GM10248 (cell line): ENCODE results near the gene CILP2.

Experiments
- CTCF ChIA-PET: fragments of 300-600 bp; sonication (Branson Sonifier 250); formaldehyde crosslinking; extraction: SDS; loops from one replicate; lab custom pipeline; 2021; ENCODE audit warnings: antibody characterized with exemption; lab: Yijun Ruan, JAX
- POLR2A ChIA-PET: fragments of 350-650 bp; sonication (Branson Sonifier 250); formaldehyde crosslinking; extraction: SDS; loops from one replicate; lab custom pipeline; 2020; ENCODE audit warnings: antibody characterized with exemption; lab: Yijun Ruan, JAX
- DNase-seq: peaks from one replicate; pipeline ENCODE4 v3.0.0; 2012; ENCODE audit errors: extremely low spot score
- TF ChIP-seq, protein P1 (sequence below): IDR thresholded peaks from 2 replicates; pipeline ENCODE4 v1.5.1; 2012; ENCODE audit warnings: mild to moderate bottlenecking, low read depth; ENCODE audit errors: extremely low read depth, missing control alignments, control extremely low read depth

Gene CILP2

DNA sequence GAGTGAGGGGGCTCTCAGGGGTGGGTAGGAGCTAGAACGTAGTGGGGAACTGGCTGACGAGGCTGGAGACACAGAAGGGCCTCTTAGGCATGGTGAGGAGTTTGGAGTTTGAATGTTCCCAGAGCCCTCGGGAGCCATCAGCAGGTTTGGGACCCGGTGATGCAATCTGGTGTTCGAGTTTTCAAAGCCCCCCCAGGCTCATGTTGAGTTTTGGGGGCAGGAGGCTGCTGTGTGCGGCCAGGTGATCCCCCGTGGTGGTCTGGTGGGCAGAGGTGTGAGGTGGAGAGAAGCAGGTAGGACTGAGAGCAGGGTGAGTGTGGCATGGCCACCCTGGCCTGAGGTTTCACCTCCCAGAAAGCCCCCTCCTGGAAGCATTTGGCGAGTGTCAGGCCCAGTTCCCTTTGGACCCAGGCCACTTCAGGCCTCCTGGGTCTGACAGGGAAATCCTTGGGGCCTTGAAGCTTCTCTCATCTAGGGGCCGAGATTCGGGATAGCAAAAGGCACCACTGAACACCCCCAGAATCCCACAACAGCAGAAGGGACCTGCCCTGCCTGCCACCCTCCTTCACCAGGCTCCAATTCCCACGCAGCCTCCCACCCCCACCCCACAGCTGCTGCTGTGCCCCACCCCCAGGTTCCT, 8.2 kb upstream of the CILP2 start:
- CTCF ChIA-PET, result interaction anchor here (0.7 to 14.9 kb wide), 8 partner anchors 10 to 246 kb away, joined by 3 to 251 read pairs (median 4); partner anchors contain the start of gene GMIP
- TF ChIP-seq, protein P1, sequence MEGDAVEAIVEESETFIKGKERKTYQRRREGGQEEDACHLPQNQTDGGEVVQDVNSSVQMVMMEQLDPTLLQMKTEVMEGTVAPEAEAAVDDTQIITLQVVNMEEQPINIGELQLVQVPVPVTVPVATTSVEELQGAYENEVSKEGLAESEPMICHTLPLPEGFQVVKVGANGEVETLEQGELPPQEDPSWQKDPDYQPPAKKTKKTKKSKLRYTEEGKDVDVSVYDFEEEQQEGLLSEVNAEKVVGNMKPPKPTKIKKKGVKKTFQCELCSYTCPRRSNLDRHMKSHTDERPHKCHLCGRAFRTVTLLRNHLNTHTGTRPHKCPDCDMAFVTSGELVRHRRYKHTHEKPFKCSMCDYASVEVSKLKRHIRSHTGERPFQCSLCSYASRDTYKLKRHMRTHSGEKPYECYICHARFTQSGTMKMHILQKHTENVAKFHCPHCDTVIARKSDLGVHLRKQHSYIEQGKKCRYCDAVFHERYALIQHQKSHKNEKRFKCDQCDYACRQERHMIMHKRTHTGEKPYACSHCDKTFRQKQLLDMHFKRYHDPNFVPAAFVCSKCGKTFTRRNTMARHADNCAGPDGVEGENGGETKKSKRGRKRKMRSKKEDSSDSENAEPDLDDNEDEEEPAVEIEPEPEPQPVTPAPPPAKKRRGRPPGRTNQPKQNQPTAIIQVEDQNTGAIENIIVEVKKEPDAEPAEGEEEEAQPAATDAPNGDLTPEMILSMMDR, result no peak
- DNase-seq, result no peak
- POLR2A ChIA-PET, result no interaction called here

DNA sequence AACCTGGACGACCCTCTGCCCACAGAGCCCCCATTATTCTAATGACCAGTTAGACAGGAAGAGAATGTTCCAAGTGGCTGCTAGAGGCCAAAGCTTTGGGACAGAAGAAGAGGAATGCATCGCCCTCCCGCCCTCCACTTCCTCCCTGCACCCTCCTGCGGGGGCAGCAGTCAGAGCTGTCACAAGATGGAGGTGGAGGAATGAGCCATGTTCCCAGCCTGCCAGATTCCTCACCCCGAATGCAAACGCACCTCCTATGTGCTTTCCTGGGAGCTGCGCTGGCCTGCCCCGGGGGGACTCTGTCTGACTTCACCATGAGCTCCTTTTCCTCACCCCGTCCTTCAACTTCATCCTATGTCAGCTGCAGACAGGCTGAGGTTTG, 7.7 kb upstream of the CILP2 start:
- ChIA-PET POLR2A (no interaction called here), CTCF (interaction anchor here (0.7 to 14.9 kb wide), 6 partner anchors 10 to 246 kb away, joined by 3 to 251 read pairs (median 10); partner anchors contain the start of gene GMIP)
- no peak for DNase-seq
- TF ChIP-seq, protein P1, result no peak

DNA sequence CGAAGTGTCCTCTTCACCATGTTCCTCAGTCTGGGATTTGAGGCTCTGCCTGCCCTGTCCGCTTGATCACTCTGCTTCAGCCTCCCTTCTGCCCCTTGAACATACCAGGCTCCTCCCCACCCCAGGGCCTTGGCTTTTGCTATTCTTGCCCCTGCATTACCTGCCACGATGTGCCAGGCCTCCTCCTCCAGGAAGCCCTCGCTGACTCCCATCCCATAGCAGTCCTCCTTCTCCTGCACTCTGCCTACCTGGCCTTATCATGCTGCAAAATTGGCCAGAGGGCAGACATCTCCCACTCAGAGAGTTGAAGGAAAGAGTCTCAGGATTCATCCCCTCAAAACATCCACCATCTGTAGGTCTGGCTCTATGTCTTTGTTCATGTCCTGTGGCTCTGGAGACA, 7.2 kb upstream of the CILP2 start:
- POLR2A ChIA-PET, result interaction anchor here (0.6 kb wide), 1 partner anchor 97 kb away, joined by 4 read pairs; no protein-coding TSS in a partner anchor
- CTCF ChIA-PET, result interaction anchor here (0.7 to 14.9 kb wide), 7 partner anchors 9 to 245 kb away, joined by 3 to 251 read pairs (median 6); partner anchors contain the start of gene GMIP
- TF ChIP-seq, protein P1, result no peak
- no peak for DNase-seq

DNA sequence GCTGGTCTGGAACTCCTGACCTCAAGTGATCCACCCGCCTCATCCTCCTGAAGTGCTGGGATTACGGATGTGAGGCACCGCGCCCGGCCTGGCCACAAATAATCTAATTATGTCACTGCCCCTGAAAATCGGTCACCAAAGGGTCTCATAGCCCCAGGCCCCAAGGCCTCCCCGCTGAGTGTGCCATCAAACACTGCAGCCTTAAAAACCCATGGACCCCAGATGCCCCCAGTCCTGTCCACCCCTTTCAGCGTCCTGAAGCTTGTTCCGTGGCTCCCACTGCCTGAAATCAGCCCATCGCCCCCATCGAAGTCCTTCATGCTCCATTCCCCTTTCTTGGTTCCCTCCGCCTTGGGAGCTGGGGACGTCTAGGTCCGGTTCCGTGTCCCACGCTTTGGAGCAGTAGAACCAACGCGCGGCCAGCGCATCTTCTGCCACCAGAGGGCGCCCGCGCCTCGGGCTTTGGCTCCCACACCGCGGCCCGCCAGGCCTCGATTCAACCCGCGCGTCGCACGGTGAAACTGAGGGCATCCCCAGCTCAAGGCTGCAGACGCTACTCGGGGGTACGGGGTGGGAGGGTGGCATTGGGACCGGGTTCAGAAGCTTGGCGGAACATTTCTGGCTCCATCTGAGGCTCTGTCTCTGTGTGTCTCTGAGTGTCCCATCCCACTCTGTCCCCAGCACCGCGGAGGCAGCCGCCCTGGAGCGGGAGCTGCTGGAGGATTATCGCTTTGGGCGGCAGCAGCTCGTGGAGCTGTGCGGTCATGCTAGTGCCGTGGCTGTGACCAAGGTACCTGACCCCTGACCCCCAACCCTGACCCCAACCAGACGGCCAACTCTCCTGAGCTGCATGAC, 5.9 kb upstream of the CILP2 start:
- ChIA-PET POLR2A (interaction anchor here (0.6 kb wide), 1 partner anchor 1318 kb away, joined by 7 read pairs; no protein-coding TSS in a partner anchor), CTCF (interaction anchor here (0.7 to 14.9 kb wide), 37 partner anchors 8 to 520 kb away, joined by 3 to 251 read pairs (median 4); partner anchors contain the start of genes GMIP and ZNF682)
- peak; percentile 86 for DNase-seq
- TF ChIP-seq, protein P1, result peak; percentile 93

DNA sequence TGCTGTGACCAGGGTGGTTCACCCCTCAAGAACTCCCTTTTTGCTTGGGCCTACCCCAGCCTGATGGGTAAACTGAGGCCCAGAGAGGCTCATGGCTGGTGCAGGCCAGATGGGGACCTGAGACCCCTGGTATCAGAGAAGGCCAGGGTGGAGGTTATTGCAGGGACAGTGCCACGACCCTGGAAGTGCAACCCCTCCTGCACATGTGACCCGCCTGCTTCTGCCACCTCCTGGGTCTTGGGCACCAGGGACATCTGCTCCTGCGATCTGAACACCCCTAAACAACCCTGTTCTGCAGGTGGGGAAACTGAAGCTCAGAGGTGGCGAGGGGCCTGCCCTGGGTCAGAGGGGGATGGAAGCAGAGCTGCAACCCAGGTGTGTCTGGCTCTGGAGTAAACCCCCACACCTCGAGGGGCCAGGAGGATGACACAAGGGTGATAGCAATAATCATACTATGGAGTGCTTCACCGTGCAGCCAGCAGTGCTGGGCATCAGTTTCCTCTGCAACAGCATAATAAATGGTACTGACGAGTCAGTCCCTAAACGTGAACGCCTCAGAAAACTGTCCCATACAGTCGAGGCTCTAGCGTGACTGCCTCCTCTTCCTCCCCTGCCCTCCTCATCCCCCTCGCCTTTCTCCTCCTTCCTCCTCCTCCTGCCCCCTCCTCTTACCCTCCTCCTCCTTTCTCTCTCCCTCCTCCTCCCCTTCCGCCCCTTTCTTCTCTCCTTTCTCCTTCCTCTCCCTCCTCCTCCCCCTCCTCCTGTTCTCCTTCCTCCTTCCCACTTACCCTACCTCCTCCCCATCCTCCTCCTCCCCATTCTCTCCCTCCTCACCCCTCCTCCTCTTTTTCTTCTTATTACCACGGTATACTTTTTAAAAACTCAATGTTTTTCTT, 5.0 kb upstream of the CILP2 start:
- DNase-seq, result no peak
- ChIA-PET POLR2A (no interaction called here), CTCF (interaction anchor here (0.7 to 14.9 kb wide), 30 partner anchors 7 to 519 kb away, joined by 3 to 251 read pairs (median 4); partner anchors contain the start of genes GMIP and ZNF682)
- TF ChIP-seq, protein P1, result no peak

DNA sequence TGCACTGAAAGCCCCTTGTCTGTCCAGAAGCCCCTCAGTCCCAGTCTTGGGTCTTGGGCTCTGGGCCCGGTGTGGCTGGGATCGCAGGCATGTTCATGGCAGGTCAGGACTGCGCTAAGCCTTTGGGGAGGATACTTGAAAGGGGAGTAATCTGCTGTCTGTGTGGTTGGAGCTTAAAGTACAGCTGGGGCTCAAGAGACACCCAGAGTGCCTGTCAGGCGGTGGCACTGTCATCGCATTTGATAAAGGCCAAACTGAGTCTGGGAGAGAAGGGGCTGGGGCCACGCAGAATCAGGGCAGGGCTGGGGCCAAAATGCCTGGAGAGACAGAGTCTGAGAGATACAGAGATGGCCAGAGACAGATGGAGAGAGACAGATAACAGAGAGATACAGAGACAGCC, 4.2 kb upstream of the CILP2 start:
- CTCF ChIA-PET, result interaction anchor here (2.0 to 14.9 kb wide), 4 partner anchors 17 to 116 kb away, joined by 9 to 251 read pairs (median 12); partner anchors contain the start of gene GMIP
- DNase-seq, result no peak
- TF ChIP-seq, protein P1, result no peak
- POLR2A ChIA-PET, result no interaction called here
